HCT116 (cell line): ENCODE measurements around the gene WDR48. TPM values are rescaled to one million over a fixed set of nuclear protein-coding genes. Genes with fewer than 3 reads are reported as not detected.

Experiments used
- ATAC-seq: fragments of 200-7000 bp; cut with Tn5 transposase; 2 replicates; pipeline ENCODE4 v1.9.1; 2020; ENCODE audit warnings: mild to moderate bottlenecking, moderate library complexity
- BruUV-seq: library from RNA; stranded (reverse); fragments of 400-500 nt; replicated peaks from 2 replicates; lab custom pipeline; 2021; lab: Mats Ljungman, UMichigan
- CTCF ChIA-PET: fragments of 300-600 bp; sonication (Branson Sonifier 250); formaldehyde crosslinking; loops from one replicate; lab custom pipeline; 2021; ENCODE audit warnings: antibody characterized with exemption; lab: Charles Lee
- POLR2A ChIA-PET: fragments of 300-600, 350-600 bp; sonication (Branson Sonifier 250); formaldehyde crosslinking; loops from one replicate; lab custom pipeline; 2021; ENCODE audit warnings: antibody characterized with exemption; lab: Charles Lee
- RAD21 ChIA-PET, 2 experiments: fragments of 300-600 bp; sonication (Branson Sonifier 250); formaldehyde crosslinking; loops; one replicate each; lab custom pipeline; 2023; ENCODE audit warnings: low total read pairs in 2 of 2; ENCODE audit not compliant: uncharacterized antibody in 2 of 2, unreplicated experiment in 2 of 2, low non-redundant PET in 1 of 2; lab: Charles Lee
- DNase-seq: peaks from one replicate; pipeline ENCODE4 v3.0.0-alpha.2; 2010; ENCODE audit warnings: low read depth, low spot score
- H2AFZ ChIP-seq: fragments of 200-600 bp; shearing (Covaris generic), sonication (generic); 2 replicates; pipeline ENCODE4 v1.6.1; 2017; ENCODE audit warnings: low read depth, mixed run types, mixed read lengths, antibody characterized with exemption, low read length; ENCODE audit not compliant: poor library complexity, severe bottlenecking
- H3K27ac ChIP-seq: 2 replicates; pipeline ENCODE4 v1.5.1; 2012; ENCODE audit warnings: low read depth, low read length
- H3K27me3 ChIP-seq: fragments of 200-600 bp; sonication (generic); 2 replicates; pipeline ENCODE4 v1.6.1; 2016; ENCODE audit warnings: mixed run types, low read length, mixed read lengths; ENCODE audit not compliant: insufficient read depth
- H3K36me3 ChIP-seq, 2 experiments: fragments of 200-500 bp in 1 of 2; fragments of 200-600 bp in 1 of 2; sonication (Bioruptor generic) in 1 of 2; sonication (generic) in 1 of 2; 2 replicates each; pipeline versions ENCODE4 v1.5.1 to v1.6.1; 2014 to 2016; ENCODE audit warnings: low read length in 2 of 2, inconsistent platforms in 1 of 2, mixed read lengths in 1 of 2, mixed run types in 1 of 2; ENCODE audit not compliant: insufficient read depth in 2 of 2, control insufficient read depth in 1 of 2
- H3K4me1 ChIP-seq, 2 experiments: fragments of 200-600 bp in 1 of 2; sonication (generic) in 1 of 2; 2 replicates each; pipeline versions ENCODE4 v1.5.1 to v1.6.1; 2012 to 2017; ENCODE audit warnings: low read length in 2 of 2, inconsistent platforms in 1 of 2, mild to moderate bottlenecking in 1 of 2, mixed read lengths in 1 of 2, mixed run types in 1 of 2, moderate library complexity in 1 of 2; ENCODE audit not compliant: insufficient read depth in 2 of 2, control insufficient read depth in 1 of 2
- H3K4me2 ChIP-seq: fragments of 200-600 bp; sonication (generic); 2 replicates; pipeline ENCODE4 v1.6.1; 2017; ENCODE audit warnings: mixed run types, low read length, mixed read lengths
- H3K4me3 ChIP-seq, 2 experiments: fragments of 200-600 bp in 1 of 2; sonication (generic) in 1 of 2; replicated peaks in 1 of 2; 2 replicates each; pipeline ENCODE4 v1.5.1; 2011 to 2016; ENCODE audit warnings: low read length in 2 of 2, control low read depth in 1 of 2, low read depth in 1 of 2, mild to moderate bottlenecking in 1 of 2, mixed read lengths in 1 of 2, mixed run types in 1 of 2
- H3K79me2 ChIP-seq: fragments of 200-600 bp; sonication (generic); 2 replicates; pipeline ENCODE4 v1.6.1; 2017; ENCODE audit warnings: mild to moderate bottlenecking, mixed run types, low read length, moderate library complexity, mixed read lengths; ENCODE audit not compliant: insufficient read depth
- H3K9ac ChIP-seq: fragments of 200-600 bp; sonication (generic); 2 replicates; pipeline ENCODE4 v1.6.1; 2016; ENCODE audit warnings: low read length, mixed read lengths
- H3K9me2 ChIP-seq: fragments of 200-600 bp; sonication (generic), shearing (Covaris generic); 2 replicates; pipeline ENCODE4 v1.6.1; 2017; ENCODE audit warnings: mixed run types, mild to moderate bottlenecking, moderate library complexity; ENCODE audit not compliant: insufficient read depth
- H3K9me3 ChIP-seq, 2 experiments: fragments of 200-500 bp in 1 of 2; fragments of 200-600 bp in 1 of 2; sonication (Bioruptor generic) in 1 of 2; sonication (generic) in 1 of 2; 2 replicates each; pipeline ENCODE4 v1.6.1; 2014 to 2017; ENCODE audit warnings: low read length in 2 of 2, mixed read lengths in 2 of 2, inconsistent platforms in 1 of 2, low read depth in 1 of 2, mild to moderate bottlenecking in 1 of 2, mixed run types in 1 of 2, moderate library complexity in 1 of 2; ENCODE audit not compliant: control insufficient read depth in 1 of 2, insufficient read depth in 1 of 2
- H4K20me1 ChIP-seq: fragments of 200-600 bp; sonication (generic), shearing (Covaris generic); 2 replicates; pipeline ENCODE4 v1.6.1; 2017; ENCODE audit warnings: mixed run types, mild to moderate bottlenecking, moderate library complexity; ENCODE audit not compliant: insufficient read depth
- CBX3 ChIP-seq: IDR thresholded peaks from 2 replicates; pipeline ENCODE4 v1.6.1; 2012; ENCODE audit warnings: low read depth
- CEBPB ChIP-seq: IDR thresholded peaks from 2 replicates; pipeline ENCODE4 v1.6.1; 2012; ENCODE audit warnings: low read depth
- EGR1 ChIP-seq: IDR thresholded peaks from 2 replicates; pipeline ENCODE4 v1.6.1; 2012; ENCODE audit warnings: low read depth
- FOSL1 ChIP-seq: IDR thresholded peaks from 2 replicates; pipeline ENCODE4 v1.6.1; 2012; ENCODE audit warnings: low read depth
- POLR2A ChIP-seq: IDR thresholded peaks from 2 replicates; pipeline ENCODE4 v1.7.0; 2011; ENCODE audit warnings: borderline replicate concordance; ENCODE audit not compliant: insufficient read depth, insufficient read length; ENCODE audit errors: extremely low read depth
- SIN3A ChIP-seq: IDR thresholded peaks from 2 replicates; pipeline ENCODE4 v1.6.1; 2012; ENCODE audit warnings: low read depth
- SRF ChIP-seq: IDR thresholded peaks from 2 replicates; pipeline ENCODE4 v1.6.1; 2012; ENCODE audit warnings: low read depth
- TCF7L2 ChIP-seq: IDR thresholded peaks from 2 replicates; pipeline ENCODE4 v1.7.0; 2011; ENCODE audit warnings: borderline replicate concordance, inconsistent platforms; ENCODE audit not compliant: insufficient read depth, insufficient read length; ENCODE audit errors: extremely low read depth
- YY1 ChIP-seq: IDR thresholded peaks from 2 replicates; pipeline ENCODE4 v1.6.1; 2011; ENCODE audit warnings: low read length, low read depth, moderate library complexity, mild to moderate bottlenecking; ENCODE audit not compliant: insufficient replicate concordance; ENCODE audit errors: extremely low read depth
- ZFX ChIP-seq: fragments of 450-650 bp; IDR thresholded peaks from 2 replicates; pipeline ENCODE4 v1.6.1; 2017
- ZNF274 ChIP-seq: fragments of 200-500 bp; sonication (Bioruptor generic); IDR thresholded peaks from 2 replicates; pipeline ENCODE4 v1.6.1; 2014; ENCODE audit warnings: mild to moderate bottlenecking, low read depth, low read length, inconsistent platforms
- intact Hi-C: fragments of 100-400 bp; cut with micrococcal nuclease; formaldehyde crosslinking; loops from 2 replicates; pipeline ENCODE4 v1.10.0; 2022
- total RNA-seq: library from RNA; stranded (reverse); gene quantifications from one replicate; pipeline ENCODE4 v1.2.1, GENCODE V29; 2021; ENCODE audit not compliant: unreplicated experiment
- TF ChIP-seq, protein P1 (sequence below): IDR thresholded peaks from 2 replicates; pipeline ENCODE4 v1.6.1; 2011; ENCODE audit warnings: mild to moderate bottlenecking, low read length, moderate library complexity; ENCODE audit not compliant: insufficient replicate concordance; ENCODE audit errors: extremely low read depth
- TF ChIP-seq, protein P2 (sequence below), 3 experiments: fragments of 200-600 bp in 1 of 3; sonication (generic) in 1 of 3; IDR thresholded peaks in 2 of 3; conservative IDR thresholded peaks in 1 of 3; 2 replicates each; pipeline ENCODE4 v1.5.1; 2012 to 2017; ENCODE audit warnings: low read depth in 2 of 3, low read length in 2 of 3, antibody characterized with exemption in 1 of 3, borderline replicate concordance in 1 of 3, control low read depth in 1 of 3, mild to moderate bottlenecking in 1 of 3, mixed read lengths in 1 of 3, mixed run types in 1 of 3, moderate library complexity in 1 of 3; ENCODE audit not compliant: insufficient read depth in 1 of 3

The WDR48 gene
- total RNA-seq, 1 experiment from 2014 or later, result 35.6 TPM

DNA sequence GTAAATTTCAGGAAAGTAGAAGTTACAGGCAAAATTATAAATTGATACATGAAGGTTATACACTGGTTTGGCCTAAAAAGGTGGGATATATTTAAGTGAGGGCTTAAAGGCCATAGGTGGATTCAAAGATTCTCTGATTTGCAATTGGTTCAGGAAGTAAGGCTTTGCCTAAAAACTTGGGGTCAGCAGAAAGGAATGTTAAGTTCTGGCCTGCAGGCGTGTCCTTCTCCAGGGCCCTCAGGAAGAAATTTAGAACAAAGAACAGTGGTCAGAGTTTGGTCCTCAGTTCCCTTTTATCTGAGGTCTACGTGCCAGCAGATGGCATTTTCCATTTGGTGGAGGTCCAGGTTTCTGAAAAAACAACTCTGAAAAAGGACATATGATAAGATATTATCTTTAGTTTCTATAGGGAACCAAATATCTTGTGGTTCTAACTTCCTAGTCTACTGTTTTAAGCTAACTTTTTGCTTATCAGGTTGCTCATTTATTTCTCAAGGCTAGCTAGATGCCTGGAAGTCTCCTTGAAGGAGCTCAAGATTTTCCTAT lies 40.6 kb upstream of the WDR48 start (continued):
- TF ChIP-seq TCF7L2, result no peak

DNA sequence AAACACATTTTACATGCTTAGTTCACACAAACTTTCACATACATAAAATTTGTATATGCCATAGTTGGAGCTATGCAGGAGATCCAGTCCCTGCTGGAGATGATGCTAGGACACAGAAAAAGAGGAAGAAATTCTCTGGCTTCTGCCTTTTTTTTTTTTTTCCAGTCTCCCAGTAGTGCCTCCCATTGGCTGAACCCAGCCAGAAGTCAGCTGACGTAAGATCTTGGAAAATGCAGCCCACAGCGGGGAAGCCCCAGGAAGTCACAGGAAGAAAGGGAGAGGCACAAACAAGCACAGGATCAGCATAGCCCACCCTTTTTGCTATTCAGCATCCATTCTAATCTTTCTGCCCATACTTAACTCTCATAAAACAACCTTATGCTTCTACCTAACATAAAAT lies 38.5 kb upstream of the WDR48 start:
- RAD21 ChIA-PET, result no interaction called here
- no peak overlapping the region for H3K27ac ChIP-seq
- no peaks in the 10 kb centered on the region for H3K79me2 ChIP-seq
- no TSS peak for BruUV-seq
- no peaks in the 10 kb centered on the region for H3K36me3 ChIP-seq
- no peaks in the 10 kb centered on the region for H3K4me1 ChIP-seq
- no peaks in the 10 kb centered on the region for H4K20me1 ChIP-seq
- no peak overlapping the region for H3K4me2 ChIP-seq
- TF ChIP-seq FOSL1, result no peak
- TF ChIP-seq CEBPB, result no peak
- no peak for TF ChIP-seq POLR2A
- TF ChIP-seq ZNF274, result no peak
- no peak for TF ChIP-seq EGR1
- TF ChIP-seq SRF, result no peak
- TF ChIP-seq YY1, result no peak
- no peak for TF ChIP-seq SIN3A
- no peak for TF ChIP-seq TCF7L2
- TF ChIP-seq CBX3, result no peak
- no peak for TF ChIP-seq ZFX
- TF ChIP-seq, protein P1, sequence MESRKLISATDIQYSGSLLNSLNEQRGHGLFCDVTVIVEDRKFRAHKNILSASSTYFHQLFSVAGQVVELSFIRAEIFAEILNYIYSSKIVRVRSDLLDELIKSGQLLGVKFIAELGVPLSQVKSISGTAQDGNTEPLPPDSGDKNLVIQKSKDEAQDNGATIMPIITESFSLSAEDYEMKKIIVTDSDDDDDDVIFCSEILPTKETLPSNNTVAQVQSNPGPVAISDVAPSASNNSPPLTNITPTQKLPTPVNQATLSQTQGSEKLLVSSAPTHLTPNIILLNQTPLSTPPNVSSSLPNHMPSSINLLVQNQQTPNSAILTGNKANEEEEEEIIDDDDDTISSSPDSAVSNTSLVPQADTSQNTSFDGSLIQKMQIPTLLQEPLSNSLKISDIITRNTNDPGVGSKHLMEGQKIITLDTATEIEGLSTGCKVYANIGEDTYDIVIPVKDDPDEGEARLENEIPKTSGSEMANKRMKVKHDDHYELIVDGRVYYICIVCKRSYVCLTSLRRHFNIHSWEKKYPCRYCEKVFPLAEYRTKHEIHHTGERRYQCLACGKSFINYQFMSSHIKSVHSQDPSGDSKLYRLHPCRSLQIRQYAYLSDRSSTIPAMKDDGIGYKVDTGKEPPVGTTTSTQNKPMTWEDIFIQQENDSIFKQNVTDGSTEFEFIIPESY, result no peak
- TF ChIP-seq, protein P2, sequence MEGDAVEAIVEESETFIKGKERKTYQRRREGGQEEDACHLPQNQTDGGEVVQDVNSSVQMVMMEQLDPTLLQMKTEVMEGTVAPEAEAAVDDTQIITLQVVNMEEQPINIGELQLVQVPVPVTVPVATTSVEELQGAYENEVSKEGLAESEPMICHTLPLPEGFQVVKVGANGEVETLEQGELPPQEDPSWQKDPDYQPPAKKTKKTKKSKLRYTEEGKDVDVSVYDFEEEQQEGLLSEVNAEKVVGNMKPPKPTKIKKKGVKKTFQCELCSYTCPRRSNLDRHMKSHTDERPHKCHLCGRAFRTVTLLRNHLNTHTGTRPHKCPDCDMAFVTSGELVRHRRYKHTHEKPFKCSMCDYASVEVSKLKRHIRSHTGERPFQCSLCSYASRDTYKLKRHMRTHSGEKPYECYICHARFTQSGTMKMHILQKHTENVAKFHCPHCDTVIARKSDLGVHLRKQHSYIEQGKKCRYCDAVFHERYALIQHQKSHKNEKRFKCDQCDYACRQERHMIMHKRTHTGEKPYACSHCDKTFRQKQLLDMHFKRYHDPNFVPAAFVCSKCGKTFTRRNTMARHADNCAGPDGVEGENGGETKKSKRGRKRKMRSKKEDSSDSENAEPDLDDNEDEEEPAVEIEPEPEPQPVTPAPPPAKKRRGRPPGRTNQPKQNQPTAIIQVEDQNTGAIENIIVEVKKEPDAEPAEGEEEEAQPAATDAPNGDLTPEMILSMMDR (IDR thresholded peaks at IDR 0.05 in 2 of 3, conservative IDR thresholded peaks at IDR 0.05 in 1 of 3; ENCODE audit: borderline replicate concordance in 1 of 3, insufficient read depth in 1 of 3, low read depth in 2 of 3, low read length in 2 of 3), result no peak
- DNase-seq (no peak), ATAC-seq (no peak)
- H3K9me3 ChIP-seq, result no peaks in the 10 kb centered on the region
- H3K9ac ChIP-seq, result no peak overlapping the region
- H2AFZ ChIP-seq, result no peak overlapping the region
- H3K27me3 ChIP-seq, result peaks cover 14% of the 10 kb centered on the region; the same call in 1 of the 2 replicates
- POLR2A ChIA-PET, result no interaction called here
- CTCF ChIA-PET, result interaction anchor here (3.2 kb wide), 1 partner anchor 13 kb away, joined by 12 read pairs; no protein-coding TSS in a partner anchor
- intact Hi-C loops, result no loop called here
- no peak overlapping the region for H3K4me3 ChIP-seq
- no peaks in the 10 kb centered on the region for H3K9me2 ChIP-seq
